HG02678 (cell line): Measurements from ENCODE around the gene RBFOX1.

Experiments used
- ATAC-seq: cut with Tn5 transposase; IDR thresholded peaks from one replicate; pipeline ENCODE4 v1.9.1; 2021; ENCODE audit warnings: mild to moderate bottlenecking, moderate library complexity; ENCODE audit not compliant: unreplicated experiment

RBFOX1 gene

DNA sequence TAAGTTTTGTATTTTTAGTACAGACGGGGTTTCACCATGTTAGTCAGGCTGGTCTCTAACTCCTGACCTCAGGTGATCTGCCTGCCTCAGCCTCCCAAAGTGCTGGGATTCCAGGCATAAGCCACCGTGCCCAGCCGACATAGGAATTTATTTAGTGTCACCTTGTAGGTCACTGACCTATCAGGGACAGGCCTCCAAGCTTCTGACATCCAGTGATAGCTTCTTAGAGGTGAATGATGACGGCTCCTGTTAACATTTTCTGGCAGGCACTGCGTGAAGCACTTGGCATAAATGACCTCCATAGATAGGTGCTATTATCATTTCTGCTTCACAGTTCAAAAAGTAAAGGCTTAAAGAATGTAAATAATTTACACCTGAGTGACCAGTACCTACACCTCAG, 71.6 kb downstream of the RBFOX1 start:
- no peak for ATAC-seq

DNA sequence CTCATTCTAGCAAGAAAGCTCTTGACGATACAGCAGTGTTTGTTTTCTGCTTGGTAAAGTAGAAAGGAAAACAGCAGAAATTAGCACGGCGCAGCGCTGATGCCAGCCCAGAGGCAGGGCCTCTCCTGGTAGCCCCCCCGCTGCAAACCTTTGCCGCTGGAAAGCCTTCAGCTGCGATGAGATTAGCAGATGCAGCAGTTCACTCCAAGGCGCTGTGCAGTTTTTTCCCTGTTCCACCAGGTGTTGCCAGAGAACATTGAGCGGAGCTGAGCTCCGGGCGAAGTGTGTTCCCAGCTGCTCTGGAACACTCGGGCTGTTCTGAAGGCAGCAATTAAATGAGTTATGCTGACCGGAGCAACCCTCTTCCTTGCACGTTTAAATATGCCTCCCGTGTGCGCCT, 72.5 kb downstream of the RBFOX1 start:
- ATAC-seq = no peak

DNA sequence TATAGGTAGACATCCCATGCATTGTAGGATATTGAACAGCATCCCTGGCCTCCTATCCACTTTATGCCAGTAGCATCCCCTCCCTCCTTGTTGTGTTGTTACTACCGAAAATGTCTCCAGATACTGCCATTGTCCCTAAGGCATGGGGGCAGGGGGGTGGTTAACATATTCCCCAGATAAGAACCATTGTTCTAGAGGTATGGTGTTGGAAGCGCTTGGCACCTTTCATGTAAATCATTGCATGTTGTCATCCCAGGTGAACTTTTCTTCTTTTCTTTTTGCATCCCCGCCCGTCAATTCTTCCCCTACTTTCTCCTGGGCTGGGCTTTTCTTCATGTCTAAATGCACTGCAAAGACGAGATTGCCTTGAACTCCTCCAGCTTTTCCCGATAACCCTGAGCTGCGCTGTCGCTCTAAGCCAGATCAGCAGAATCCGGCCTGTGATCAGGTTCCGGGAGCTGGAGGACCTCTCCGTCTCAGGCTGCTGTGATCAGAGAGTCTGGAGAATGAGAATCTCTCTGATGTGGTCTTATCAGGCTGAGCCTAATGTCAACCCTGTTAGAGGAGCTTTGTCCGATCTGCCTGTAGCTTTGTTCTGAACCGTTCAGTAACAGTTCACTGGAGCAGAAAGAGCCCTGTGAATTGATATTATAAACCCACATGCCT, 76.2 kb downstream of the RBFOX1 start:
- ATAC-seq = no peak

DNA sequence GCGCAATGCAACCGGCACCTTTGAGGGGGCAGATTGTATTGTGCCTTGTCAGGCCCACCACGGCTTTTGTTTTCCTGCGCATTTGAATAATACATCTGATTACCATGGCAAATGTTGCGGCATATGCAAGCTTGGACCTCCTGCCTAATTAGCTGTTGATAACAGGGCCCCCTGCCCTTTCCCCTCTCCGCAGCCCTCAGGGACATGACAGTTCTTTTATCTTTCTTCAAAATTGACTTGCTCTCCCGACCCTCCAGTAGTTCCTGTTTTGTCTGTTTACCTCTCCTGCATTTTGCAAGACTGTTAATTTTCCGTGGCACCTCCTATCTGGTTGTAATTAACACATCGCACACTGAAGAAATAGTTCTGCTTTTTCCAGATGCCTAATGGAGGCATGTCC, 86.8 kb downstream of the RBFOX1 start:
- no peak for ATAC-seq

DNA sequence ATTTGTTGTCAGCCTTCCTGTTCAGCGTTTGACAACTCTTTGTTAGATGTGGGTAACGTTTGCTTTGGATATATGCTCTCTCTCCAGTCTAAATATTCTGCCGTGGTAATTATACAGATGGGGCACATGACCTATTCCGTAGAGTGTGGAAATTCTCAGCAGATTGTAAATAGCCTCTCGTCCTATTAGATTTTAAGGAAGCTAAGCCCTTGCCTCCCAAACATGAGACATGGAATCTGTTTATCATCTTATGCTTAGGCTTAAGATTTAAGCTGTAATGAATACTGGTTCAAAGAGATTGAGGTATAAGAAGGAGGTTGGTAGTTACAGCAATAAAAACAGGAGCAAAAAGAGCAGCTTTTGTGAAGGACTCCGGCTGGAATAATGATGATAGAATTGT, 87.4 kb downstream of the RBFOX1 start:
- no peak for ATAC-seq

DNA sequence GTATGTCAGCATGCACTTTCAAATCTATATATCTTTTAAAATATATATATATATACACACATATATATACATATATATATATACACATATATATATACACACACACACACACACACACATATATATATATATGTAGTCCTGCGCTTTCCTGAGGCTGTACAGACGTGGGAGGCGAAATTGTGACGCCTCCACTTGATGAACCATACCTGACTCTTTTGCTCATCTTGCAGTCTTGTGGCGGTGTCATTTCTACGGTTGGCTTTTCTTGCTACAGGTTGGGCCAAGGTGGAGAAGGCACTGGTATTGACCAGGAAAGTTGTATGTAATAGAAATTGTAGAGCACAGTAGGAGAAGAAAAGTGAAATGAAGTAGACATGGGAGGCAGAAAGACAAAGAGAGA, 88.2 kb downstream of the RBFOX1 start:
- no peak for ATAC-seq

DNA sequence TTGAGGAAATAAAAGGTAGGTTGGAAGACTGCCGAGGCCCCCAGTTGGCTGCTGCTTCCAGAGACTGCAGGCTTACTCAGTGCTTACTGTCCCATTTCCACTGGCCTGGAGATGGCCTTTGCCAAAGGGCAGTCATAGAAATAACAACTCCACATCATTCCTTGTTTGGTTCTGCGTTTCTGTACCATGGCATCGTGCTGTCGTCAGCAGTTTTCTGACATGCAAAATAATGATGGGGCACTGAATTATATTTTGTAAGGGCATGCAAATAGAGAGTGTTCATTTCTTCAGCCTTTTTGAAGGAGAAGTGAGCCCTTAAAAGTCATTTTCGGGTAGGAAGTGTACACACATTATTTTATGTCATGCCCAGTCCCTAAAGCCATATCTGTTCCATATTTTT, 88.9 kb downstream of the RBFOX1 start:
- ATAC-seq = no peak

DNA sequence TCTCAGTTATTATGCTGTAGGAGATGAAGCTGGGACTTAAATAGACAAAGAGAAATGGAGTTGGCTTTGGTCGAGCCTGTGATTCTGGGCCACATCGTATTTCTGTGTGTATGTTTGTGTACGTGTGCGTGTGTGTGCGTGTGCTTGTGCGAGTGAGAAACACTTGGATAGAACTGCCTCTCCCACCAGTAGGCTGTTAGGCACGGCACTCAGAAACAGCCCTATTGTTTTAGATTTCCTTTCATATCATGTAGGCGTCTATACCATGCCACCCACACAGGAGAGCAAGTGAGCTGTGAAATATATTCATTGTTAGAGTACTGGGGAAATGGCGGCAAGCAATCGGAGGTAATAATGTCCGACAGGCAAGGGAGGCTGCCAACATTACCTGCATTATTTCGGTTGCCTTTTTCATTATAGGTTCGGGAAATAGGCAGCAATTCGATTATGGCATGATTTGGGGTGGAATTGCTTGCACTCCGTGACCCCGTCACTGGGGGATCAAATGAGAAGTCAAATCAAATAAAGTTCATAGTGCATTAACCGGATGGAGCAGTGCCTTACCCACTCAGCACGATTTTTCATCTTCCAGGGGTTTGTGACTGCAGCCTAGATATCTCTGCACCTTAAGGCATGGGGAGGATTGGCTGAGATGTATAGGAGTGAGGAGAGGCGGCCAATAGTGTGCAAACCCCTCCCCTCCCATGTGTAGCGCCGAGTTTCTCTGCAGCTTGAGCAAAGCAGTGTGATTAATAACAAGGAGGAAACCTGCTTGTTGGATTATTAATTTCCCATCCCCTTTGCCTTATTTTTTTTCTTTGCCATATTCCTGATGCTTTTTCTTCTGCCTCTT, 89.6 kb downstream of the RBFOX1 start:
- no peak for ATAC-seq

DNA sequence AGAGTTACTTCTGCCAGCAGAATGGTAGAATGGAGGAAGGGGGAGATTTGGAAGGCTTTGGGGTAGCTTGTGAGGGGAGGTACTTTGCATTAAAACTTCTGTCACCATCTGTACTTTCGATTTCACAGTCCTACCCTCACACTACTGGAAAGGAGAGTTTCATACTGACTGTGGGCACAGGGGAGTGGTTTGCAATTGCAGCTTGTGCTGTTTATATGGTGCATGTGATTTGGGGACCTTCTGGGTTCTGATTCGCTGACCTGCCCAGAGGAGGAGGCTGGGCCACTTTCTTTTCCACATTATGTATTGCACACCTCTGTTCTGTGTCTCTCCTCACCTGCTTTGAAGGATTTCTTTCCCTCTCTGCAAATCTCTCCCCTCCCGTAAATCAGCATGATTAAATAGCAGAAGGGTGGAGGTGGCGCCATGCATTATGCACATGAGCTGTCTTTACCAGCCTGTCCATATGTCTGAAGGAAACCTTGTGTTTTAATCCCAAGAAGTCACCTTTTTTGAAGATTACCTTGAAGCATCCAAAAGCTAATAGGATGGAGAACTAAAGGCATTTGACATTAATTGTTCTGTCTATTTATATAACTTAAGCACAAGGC, 90.9 kb downstream of the RBFOX1 start:
- no peak for ATAC-seq

DNA sequence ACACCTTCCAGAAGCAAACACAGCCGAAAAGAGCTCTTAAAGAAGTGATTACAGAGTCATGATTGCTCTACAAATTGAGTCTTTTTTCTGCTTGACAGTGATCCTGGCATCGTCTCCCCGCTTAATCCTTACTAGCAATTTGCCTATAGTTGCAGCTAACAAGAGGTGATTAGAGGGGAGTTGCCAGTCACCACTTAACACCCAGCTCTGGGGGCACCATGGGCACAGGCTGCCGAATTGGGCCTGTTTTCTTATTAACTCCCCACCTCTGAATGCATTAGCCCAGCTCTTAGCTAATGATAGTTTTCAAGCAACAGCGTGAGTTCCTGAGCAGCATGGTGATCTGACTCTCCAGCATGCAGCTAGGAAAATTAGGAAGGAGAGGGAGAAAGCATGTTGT, 93.5 kb downstream of the RBFOX1 start:
- ATAC-seq = no peak

DNA sequence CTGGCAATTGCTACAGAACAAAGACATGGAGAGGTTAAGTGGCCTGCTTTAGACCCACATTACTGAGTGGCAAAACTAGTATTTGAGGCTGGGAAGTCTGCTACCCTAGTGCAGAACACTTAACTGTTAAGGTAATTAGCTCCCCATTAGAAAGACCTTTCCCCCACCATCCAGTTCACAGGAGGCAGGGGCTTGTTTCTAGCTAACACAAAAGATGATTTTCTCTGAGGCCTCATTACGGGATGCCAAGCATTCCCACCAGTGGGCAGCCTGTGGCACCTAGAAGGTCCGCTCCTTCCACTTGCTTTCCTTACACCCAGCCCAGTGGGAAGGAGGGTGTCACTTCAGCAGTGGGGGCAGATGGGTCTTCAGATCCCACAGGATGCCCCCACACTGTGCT, 99.1 kb downstream of the RBFOX1 start:
- ATAC-seq = no peak

DNA sequence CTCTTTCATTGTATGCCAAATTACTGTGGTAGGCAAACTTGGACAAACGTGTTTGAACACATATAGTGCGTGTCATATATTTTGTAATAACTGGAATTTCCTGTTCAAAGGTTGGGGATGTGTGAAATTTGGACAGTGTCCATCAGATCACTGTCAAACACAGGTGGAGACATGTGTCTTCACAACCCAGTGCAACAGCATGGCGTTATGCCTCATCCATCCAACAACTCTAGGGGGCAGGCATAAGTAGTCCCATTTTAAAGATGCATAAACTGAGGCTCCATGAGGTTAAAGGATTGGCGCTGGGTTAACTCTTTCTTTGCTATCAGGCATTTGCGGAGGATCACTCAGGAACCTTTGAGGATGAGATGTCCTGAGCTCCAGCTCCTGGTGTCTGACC, 103.7 kb downstream of the RBFOX1 start:
- no peak for ATAC-seq

DNA sequence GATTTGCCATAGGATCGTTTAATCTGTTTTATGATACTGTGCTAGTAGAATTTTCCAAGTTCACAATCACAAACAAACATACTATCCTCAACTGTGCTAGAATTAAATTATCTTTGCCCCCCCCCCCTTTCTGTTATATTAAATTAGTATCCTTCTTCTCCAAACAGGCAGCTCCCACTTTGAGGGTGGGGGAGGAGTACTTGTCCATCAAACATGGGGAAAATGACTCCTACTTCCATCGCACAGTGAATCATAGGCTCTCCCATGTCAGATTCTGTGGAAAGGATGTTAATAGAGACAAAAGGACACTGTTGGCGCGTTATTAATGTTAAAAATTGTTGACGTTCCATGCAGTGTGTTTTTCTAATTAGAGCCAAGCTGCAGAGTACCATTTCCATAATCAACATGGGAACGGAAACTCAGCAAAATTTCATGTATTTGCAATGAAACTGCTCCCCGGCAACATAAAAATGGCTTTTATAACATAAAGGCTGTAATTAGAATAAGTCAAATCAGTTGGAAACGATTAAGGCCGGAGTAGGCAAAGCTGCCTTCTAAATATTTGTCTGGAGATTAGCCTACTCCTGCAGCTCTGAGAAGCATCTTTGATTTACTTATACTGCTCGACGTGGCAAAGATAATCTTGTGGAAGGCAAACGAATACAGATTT, 104.6 kb downstream of the RBFOX1 start:
- ATAC-seq = no peak

DNA sequence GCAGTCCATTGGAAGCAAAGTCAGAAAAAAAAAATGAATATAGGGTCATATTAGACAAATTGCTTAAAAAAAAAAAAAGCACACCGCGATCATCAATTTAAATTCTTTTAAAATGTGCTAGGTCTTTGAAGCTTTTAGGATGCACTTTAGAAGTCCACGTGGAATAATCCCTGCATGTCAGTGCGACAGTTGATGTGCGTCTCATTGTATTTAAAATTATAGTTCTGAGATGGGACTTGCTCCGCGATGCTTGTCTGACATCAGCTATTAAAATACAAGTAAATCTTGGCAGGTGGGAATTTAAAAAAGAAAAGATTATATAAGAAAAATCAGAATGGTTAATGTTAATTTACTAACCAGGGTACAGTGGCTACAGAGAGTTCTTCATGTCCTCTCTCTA, 105.2 kb downstream of the RBFOX1 start:
- no peak for ATAC-seq

DNA sequence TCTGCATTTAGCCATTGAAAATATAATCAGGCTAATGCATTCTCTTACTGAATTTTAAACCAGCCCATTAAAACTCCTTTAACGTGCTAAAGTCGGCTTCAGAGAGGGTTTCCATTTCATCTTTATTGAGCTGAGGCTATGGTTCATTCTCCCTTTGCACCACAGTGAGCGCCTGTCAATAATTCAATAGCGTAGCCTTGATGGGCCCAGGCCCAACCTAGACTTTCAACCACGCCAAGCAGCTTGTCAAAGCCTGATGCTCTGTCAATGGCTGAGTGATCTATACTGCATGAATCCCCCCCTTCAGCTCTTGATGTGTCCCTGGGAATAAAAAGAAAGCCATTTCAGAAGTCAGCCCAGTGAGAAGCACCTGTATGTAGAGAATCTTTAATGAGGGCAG, 106.0 kb downstream of the RBFOX1 start:
- ATAC-seq = no peak

DNA sequence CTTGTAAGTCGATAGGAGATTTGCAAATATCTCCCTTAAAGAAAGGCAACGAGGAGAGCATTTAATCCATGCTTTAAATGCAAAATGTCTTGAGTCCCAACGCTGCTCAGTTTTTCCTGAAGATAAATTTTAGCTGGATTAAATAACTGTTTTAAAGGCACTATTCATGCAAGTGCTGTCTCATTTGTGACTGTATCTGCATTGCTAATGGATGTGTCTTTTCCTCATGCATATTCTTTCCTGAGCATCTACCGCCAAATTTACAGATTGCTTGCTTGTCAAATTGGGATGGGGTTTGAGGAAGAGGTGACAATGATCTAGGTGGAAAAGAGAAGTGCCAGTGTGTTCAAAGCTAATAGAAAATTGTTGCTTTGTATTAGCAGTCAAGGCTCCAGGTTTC, 106.9 kb downstream of the RBFOX1 start:
- no peak for ATAC-seq

DNA sequence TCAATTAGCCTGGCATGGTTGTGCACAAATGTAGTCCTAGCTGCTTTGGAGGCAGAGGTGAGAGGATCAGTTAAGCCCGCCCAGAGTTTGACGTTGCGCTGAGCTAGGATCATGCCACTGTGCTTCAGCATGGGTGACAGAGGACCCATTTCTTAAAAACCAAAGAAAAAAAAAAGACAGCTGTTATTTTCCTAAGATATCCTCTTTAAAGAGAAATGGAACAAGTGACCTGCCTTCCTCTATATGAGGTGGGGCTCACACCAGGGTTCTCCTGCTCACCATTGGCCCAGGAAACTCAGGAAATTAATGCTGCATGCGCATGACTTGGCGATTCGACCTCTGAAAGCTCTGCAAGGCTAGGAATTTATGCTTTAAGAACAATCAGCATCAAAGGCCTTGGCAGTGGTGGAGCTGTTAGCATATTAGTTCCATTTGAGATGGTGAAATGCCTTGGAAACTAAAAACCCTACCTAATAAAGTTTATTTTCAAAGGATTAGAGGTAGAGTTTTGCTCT, 108.3 kb downstream of the RBFOX1 start:
- ATAC-seq = no peak

DNA sequence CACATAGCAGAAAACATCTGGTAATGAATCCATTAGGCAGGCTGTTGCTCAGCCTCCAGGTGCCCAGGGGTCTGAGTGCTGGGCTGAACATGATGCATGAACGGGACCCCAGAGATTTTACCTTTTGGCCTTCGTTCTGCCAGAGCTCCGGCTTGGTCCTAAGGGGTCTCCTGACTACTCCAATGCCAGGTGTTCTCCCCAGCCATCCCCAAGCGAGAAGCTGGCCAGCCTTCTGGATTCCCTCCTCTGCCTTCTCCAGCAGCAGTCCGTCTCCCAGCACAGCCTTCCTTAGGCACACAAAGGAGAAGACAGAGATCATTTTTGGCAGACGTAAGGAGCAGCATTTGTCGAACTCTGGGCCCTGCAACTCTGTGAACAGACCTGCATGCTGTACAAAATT, 109.4 kb downstream of the RBFOX1 start:
- ATAC-seq = no peak

DNA sequence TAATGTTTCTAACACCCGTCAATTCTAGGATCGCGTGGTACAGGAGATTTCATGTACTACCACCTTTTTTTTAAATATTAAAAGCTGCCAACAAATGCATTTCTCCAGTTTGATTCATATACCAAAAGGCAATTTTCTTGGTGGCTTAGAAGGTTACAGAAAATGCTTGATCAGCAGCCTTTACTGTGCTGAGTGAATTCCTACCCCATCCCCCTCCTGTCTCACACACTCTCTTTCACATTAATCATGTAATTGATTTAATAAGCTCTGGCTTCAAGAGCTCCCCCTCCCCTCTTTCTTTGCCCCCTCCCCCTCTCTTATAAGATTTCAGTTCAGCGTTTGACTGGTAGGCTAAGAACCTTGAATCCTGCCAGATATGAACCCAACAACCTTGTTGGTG, 110.5 kb downstream of the RBFOX1 start:
- no peak for ATAC-seq

DNA sequence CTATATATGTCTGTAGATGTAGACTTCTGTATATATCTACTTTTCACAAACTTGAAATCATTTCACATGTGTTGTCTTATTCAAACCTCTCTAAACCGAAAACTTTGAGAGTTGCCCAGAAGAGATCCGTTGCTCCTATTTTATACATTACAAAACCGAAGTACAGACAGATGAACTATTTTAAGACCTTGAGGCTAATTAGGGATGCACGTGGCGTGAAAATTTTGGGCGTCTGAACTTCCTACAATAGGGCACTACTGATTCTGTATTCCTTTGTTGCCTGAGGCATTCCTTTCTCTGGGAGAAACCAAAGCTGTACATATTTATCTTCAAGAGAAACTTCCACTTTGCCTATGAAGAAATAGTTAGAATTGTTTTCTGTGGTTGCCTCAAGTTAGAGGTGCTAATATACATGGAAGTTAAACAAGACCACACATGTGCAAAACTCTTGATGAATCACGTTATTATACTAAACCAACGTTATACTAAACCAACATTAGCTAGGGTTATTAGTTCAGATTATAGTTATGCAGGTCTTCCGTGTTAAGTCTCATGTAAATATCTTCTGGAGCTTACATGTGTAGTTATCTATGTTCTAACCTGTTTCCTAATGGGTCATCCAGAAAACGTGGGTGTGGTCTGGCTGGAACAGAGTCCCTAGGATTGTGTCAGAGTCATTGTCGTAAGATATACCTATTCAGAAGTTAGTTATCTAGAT, 111.2 kb downstream of the RBFOX1 start:
- no peak for ATAC-seq

DNA sequence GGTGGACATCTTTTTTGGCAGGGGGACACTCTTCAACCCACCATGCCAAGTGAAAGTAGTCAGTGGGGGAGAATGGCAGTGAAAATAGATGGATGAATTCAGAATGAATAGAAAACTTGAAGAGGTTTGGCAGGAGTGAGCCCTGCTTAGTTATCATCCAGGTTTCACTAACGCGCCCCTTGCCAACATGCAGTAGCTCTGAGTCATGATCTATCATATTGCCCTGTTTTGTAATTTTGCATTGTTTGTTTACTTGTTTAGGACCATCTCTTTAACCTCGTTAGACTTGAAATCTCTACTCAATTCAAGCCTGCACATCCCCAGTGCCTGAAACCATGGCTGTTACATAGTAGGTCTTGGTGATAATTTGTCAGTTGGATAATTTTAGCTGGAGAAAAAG, 116.7 kb downstream of the RBFOX1 start:
- no peak for ATAC-seq
